ENCODE results near the gene PRKN.

Gene PRKN

DNA sequence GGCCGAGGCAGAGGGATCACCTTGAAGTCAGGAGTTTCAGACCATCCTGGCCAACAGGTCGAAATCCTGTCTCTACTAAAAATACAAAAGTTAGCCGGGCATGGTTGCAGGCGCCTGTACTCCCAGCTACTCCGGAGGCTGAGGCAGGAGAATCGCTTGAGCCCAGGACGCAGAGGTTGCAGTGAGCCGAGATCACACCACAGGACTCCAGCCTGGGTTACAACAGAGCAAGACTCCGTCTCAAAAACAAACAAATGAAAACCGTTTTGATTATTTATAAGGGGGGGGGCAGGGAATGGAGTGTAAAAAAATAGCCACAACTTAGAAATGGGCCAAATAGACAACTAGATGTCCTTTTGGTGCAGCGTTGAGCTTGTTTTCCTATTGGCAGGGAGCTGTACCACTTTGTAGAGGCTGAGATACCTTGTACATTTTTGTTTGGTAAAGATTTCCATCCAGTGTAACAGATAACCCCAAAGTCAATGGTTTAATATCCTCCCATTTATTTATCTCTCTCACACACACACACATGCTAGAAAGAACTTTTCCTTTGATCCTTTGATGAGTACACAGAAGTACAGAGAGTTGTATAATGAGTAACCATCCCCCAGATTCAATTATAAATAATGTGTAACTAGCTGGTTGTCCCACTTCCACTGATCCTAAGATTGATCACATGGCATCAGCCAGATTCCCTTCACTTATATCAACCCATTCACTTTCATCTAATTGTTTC lies 477.5 kb downstream of the PRKN start:
- DNase-seq, result no peak
- TF ChIP-seq POLR2A (IDR thresholded peaks at IDR 0.05; ENCODE audit: low read length) (no peak), GATA1 (IDR thresholded peaks at IDR 0.05; ENCODE audit: low read depth, low read length) (no peak)

GRCh38 chr6:162245830-162246420 lies 481.6 kb downstream of the PRKN start:
- no peak for DNase-seq
- no peak for TF ChIP-seq POLR2A (IDR thresholded peaks at IDR 0.05; ENCODE audit: low read length)
- TF ChIP-seq GATA1 (IDR thresholded peaks at IDR 0.05; ENCODE audit: low read depth, low read length), result no peak

- no peak for DNase-seq
- no peak for TF ChIP-seq GATA1 (IDR thresholded peaks at IDR 0.05; ENCODE audit: low read depth, low read length)
- no peak for TF ChIP-seq POLR2A (IDR thresholded peaks at IDR 0.05; ENCODE audit: low read length)
Observed at GRCh38 chr6:162244031-162244430, 483.5 kb downstream of the PRKN start.

GRCh38 chr6:162242915-162243314 lies 484.7 kb downstream of the PRKN start:
- DNase-seq, result no peak
- no peak for TF ChIP-seq POLR2A (IDR thresholded peaks at IDR 0.05; ENCODE audit: low read length)
- TF ChIP-seq GATA1 (IDR thresholded peaks at IDR 0.05; ENCODE audit: low read depth, low read length), result no peak

- DNase-seq, result no peak
- TF ChIP-seq POLR2A (IDR thresholded peaks at IDR 0.05; ENCODE audit: low read length) (no peak), GATA1 (IDR thresholded peaks at IDR 0.05; ENCODE audit: low read depth, low read length) (no peak)
Observed at GRCh38 chr6:162239330-162239729, 488.2 kb downstream of the PRKN start.

DNA sequence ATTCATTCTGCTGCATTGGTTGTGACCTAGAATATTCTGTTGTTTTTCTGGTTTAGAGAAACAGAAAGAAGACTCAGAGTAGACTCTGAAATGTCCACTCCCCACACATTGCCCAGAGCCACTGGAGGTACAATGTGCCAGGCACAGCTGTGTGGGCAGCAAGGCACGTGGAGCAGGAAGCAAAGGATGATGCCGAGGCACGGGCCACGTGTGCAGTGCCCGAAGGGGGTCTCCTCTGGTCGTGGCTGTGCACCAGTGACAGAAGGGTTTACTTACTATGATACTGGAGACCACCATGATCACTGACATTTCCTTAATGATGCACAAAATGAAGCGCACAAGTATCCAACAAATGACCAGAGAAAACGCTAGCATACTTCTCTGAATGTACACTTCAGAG lies 488.9 kb downstream of the PRKN start:
- no peak for TF ChIP-seq POLR2A (IDR thresholded peaks at IDR 0.05; ENCODE audit: low read length)
- TF ChIP-seq GATA1 (IDR thresholded peaks at IDR 0.05; ENCODE audit: low read depth, low read length), result no peak
- no peak for DNase-seq

DNA sequence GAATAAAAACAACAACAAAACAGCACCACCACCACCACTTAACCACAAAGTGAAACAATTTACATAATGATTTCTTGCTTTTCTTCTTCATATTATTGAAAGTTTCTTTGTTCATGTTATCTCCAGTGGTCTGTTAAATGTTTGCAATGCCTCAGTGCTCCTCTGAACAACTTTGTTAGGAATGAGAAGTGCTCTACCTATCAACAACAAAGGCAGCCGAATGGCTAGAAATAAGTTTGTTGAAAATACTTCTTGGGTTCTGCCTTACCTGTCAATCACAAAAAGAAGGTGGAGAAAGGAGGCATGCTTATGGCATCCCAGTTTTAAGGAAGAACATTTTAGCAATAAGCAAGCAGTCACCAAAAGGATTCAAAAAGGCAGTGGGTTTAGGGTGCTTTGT lies 490.2 kb downstream of the PRKN start:
- TF ChIP-seq POLR2A (IDR thresholded peaks at IDR 0.05; ENCODE audit: low read length), result no peak
- TF ChIP-seq GATA1 (IDR thresholded peaks at IDR 0.05; ENCODE audit: low read depth, low read length), result no peak
- DNase-seq, result no peak

DNA sequence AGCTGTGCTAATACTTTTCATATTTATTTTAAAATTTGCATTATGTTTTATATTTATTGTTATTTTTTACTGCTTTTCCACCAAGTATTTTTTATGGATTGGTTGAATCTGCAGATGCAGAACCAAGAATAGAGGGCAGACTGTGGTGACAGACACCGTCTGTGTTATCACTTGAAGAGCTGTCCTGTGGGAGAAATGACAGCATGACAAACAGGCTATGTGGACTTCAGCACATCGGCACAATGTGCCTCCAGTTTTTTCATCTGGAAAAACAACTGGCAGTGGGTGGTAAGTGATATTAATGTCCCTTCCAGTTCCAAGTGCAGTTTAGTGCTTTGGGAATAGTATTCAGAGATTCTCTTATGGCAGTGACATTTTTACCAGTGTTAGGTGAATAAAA lies 492.9 kb downstream of the PRKN start:
- DNase-seq, result no peak
- TF ChIP-seq POLR2A (IDR thresholded peaks at IDR 0.05; ENCODE audit: low read length) (no peak), GATA1 (IDR thresholded peaks at IDR 0.05; ENCODE audit: low read depth, low read length) (no peak)

- DNase-seq, result no peak
- TF ChIP-seq GATA1 (IDR thresholded peaks at IDR 0.05; ENCODE audit: low read depth, low read length) (no peak), POLR2A (IDR thresholded peaks at IDR 0.05; ENCODE audit: low read length) (no peak)
Observed at GRCh38 chr6:162230147-162230752, 497.3 kb downstream of the PRKN start.

DNA sequence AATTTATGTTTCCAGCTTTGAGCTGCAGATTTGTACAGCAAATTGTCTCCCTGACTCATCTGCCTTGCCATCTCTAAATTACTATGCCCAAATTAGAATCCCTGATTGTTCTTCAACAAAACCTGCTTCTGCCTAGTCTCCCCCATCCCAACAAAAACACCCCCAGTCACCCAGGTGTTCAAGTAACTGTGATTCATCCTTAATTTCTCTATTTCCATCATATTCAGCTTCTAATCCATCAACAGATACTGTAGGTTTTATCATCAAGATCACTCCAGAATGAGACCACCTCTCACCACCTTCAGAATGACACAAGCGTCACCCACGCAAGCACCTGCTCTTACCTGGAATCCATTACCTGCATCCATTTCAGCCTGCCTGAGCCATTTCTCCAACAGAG lies 498.5 kb downstream of the PRKN start:
- DNase-seq, result no peak
- TF ChIP-seq GATA1 (IDR thresholded peaks at IDR 0.05; ENCODE audit: low read depth, low read length) (no peak), POLR2A (IDR thresholded peaks at IDR 0.05; ENCODE audit: low read length) (no peak)

DNA sequence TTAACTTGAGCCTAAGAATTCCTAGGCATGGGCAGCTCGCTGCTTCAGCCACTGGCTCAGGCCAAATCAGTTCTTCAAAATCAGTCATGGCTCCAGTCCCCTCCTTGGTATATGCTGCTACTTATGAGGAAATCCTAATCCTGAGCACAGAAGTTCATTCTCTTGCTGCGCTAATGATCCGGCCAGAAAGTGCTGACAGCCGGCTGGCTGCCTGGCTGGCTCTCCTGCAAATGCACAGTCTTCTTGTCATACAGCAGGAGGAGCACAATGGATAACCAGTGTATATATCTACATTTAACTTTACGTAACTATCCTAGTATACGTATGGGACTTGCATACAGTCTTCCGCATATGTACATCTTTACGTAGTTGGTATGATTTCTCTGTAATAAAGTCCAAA lies 500.8 kb downstream of the PRKN start:
- no peak for DNase-seq
- no peak for TF ChIP-seq GATA1 (IDR thresholded peaks at IDR 0.05; ENCODE audit: low read depth, low read length)
- TF ChIP-seq POLR2A (IDR thresholded peaks at IDR 0.05; ENCODE audit: low read length), result no peak

- TF ChIP-seq GATA1 (IDR thresholded peaks at IDR 0.05; ENCODE audit: low read depth, low read length) (no peak), POLR2A (IDR thresholded peaks at IDR 0.05; ENCODE audit: low read length) (no peak)
- no peak for DNase-seq
Observed at GRCh38 chr6:162222521-162222920, 505.0 kb downstream of the PRKN start.

DNA sequence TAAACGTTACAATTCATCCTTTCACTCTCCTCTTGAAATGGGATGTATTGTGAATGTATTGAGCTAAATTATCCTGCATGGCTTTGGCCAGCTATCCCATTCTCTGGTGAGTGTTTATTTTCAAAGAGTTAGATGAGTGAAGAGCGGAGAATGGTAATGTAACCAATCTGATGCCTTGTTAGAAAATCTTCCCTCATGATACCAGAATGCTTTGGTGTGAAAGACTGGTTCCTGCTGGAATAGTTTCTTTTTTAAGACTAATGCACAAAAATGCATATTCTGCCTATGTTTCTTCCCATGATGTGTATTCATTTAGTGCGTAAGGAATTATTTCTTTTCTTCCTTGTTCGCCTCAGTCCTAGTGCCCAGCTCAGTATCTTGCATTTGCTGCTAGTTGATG lies 506.7 kb downstream of the PRKN start:
- no peak for DNase-seq
- no peak for TF ChIP-seq POLR2A (IDR thresholded peaks at IDR 0.05; ENCODE audit: low read length)

- no peak for DNase-seq
- no peak for TF ChIP-seq GATA1 (IDR thresholded peaks at IDR 0.05; ENCODE audit: low read depth, low read length)
- no peak for TF ChIP-seq POLR2A (IDR thresholded peaks at IDR 0.05; ENCODE audit: low read length)
Observed at GRCh38 chr6:162219266-162219665, 508.3 kb downstream of the PRKN start.
